Osteocyte (in vitro differentiated cells): ENCODE results near the gene PALM. TPM values are rescaled to one million over a fixed set of nuclear protein-coding genes. Genes with fewer than 3 reads are reported as not detected.
A peak's percentile ranks its signal among the peaks of the same experiment; 100 is the strongest.

ENCODE experiments used
- DNase-seq: peaks from one replicate; pipeline ENCODE4 v3.0.0; 2021; ENCODE audit warnings: mixed read lengths; ENCODE audit not compliant: unreplicated experiment; ENCODE audit errors: extremely low spot score
- H3K27ac Mint-ChIP-seq: one replicate; pipeline ENCODE4 v1.8.0; 2021; ENCODE audit warnings: mild to moderate bottlenecking, mixed read lengths; ENCODE audit not compliant: unreplicated experiment
- H3K27me3 Mint-ChIP-seq: one replicate; pipeline ENCODE4 v1.8.0; 2021; ENCODE audit warnings: mixed read lengths; ENCODE audit not compliant: unreplicated experiment
- H3K36me3 Mint-ChIP-seq: one replicate; pipeline ENCODE4 v1.8.0; 2021; ENCODE audit warnings: mixed read lengths; ENCODE audit not compliant: unreplicated experiment
- H3K4me1 Mint-ChIP-seq: one replicate; pipeline ENCODE4 v1.8.0; 2021; ENCODE audit warnings: mixed read lengths; ENCODE audit not compliant: unreplicated experiment
- H3K4me3 Mint-ChIP-seq: one replicate; pipeline ENCODE4 v1.8.0; 2021; ENCODE audit warnings: mild to moderate bottlenecking, moderate library complexity, mixed read lengths; ENCODE audit not compliant: unreplicated experiment
- H3K9me3 Mint-ChIP-seq: one replicate; pipeline ENCODE4 v1.8.0; 2021; ENCODE audit warnings: mixed read lengths; ENCODE audit not compliant: unreplicated experiment
- long read RNA-seq: library from polyadenylated mRNA; unstranded; transcript quantifications from one replicate; pipeline ENCODE4 v2.0.0, GENCODE V29; 2021
- total RNA-seq: library from RNA; stranded (reverse); gene quantifications from 2 replicates; pipeline ENCODE4 v1.2.1, GENCODE V29; 2021
- TF ChIP-seq, protein P1 (sequence below): fragments of 200-600 bp; sonication (generic); IDR thresholded peaks from 2 replicates; pipeline ENCODE4 v1.5.0; 2021; ENCODE audit warnings: antibody characterized with exemption, mild to moderate bottlenecking, moderate library complexity

PALM gene
- total RNA-seq: 236 and 251 TPM in 2 replicates
- long read RNA-seq, partial matches to known transcripts: 0 of 2 reads
- long read RNA-seq, other reads (novel, unspliced or antisense): 2 of 2 reads

- Mint-ChIP-seq H3K9me3 (no peaks in the 10 kb centered on the region), H3K27ac (peak within 1 kb of the TSS; percentile 54), H3K4me3 (peak within 1 kb of the TSS; percentile 77), H3K4me1 (peaks cover 22% of the 10 kb centered on the region), H3K27me3 (no peaks in the 10 kb centered on the region), H3K36me3 (no peaks in the 10 kb centered on the region)
- TF ChIP-seq, protein P1, sequence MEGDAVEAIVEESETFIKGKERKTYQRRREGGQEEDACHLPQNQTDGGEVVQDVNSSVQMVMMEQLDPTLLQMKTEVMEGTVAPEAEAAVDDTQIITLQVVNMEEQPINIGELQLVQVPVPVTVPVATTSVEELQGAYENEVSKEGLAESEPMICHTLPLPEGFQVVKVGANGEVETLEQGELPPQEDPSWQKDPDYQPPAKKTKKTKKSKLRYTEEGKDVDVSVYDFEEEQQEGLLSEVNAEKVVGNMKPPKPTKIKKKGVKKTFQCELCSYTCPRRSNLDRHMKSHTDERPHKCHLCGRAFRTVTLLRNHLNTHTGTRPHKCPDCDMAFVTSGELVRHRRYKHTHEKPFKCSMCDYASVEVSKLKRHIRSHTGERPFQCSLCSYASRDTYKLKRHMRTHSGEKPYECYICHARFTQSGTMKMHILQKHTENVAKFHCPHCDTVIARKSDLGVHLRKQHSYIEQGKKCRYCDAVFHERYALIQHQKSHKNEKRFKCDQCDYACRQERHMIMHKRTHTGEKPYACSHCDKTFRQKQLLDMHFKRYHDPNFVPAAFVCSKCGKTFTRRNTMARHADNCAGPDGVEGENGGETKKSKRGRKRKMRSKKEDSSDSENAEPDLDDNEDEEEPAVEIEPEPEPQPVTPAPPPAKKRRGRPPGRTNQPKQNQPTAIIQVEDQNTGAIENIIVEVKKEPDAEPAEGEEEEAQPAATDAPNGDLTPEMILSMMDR: peak; percentile 49
- DNase-seq: no peak
These were observed at the start of gene PALM for GRCh38 chr19:708154-709143. TSS of gene PALM (plus strand) at chr19:708935. CDS start at chr19:709147, 212 bp downstream.

DNA sequence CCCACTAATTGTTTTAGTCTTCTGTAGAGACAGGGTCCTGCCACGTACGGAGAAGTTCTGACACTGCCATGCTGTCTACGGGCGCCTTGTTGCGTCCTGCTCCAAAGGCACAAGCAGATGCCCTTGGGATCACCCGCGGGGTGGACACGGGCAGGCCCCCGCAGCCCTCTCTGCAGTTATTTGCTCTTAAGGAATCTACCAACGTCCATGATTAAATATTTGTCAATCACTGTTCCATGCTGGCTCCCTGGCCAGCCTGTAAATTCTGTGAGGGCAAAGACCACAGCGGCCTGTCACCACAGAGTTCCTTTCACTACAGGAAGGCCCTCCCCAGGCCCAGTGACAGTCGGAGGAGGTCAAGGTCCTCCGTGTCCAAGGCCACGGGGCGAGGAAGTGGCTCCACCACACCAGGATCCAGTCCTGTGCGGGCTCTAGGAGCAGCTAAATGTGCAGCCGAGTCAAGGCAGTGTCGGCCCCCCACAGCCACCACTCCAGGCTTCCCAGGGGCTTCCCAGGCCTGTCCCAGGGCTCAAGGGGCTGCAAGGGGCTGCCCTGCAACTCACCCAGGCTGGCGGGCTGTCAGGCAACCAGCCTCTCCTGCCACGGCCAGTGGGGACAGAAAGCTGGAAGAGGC, 47.8 kb upstream of the PALM start:
- TF ChIP-seq, protein P1: no peak
- H3K9me3 Mint-ChIP-seq: no peaks in the 10 kb centered on the region
- H3K36me3 Mint-ChIP-seq: no peaks in the 10 kb centered on the region
- no peak for DNase-seq
- H3K27me3 Mint-ChIP-seq: no peaks in the 10 kb centered on the region
- peak overlapping the region; percentile 69 for H3K27ac Mint-ChIP-seq
- H3K4me3 Mint-ChIP-seq: peak overlapping the region; percentile 79
- H3K4me1 Mint-ChIP-seq: peaks cover 36% of the 10 kb centered on the region

DNA sequence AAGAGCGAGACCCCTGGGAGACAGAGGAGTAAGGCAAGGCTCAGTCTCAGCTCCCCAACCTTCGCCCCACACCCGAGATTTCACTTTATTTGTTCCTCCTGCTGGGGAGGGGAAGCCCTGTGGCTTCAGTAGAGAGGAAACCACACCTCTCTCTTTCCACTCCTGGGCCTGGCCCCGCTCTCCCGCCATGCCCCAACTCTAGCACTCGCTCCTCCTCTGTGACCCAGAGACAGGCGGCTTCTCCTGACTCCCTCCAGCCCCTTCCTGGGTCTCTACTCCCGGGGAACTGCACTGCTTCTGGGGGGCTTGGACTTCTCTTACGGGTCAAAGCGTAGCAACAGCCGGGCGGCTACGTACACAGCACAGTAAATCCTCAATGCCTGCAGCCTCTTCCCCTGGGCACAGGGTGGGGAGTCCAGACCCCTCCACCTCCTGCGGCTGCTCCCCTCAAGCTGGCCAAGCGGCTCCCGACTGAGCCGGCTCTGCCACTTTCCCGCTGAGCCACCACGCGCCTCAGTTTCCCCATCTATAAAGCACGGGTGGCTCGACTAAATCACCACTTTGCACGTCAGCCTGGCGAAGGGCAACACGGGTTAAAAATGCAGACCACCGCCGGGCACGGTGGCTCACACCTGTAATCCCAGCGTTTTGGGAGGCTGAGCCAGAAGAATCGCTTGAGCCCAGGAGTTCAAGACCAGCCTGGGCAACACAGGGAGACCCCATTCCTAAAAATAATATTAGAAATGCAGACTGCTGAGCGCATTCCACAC, 47.1 kb upstream of the PALM start:
- no peak for DNase-seq
- TF ChIP-seq, protein P1: no peak
- H3K9me3 Mint-ChIP-seq: no peaks in the 10 kb centered on the region
- H3K36me3 Mint-ChIP-seq: no peaks in the 10 kb centered on the region
- no peaks in the 10 kb centered on the region for H3K27me3 Mint-ChIP-seq
- H3K4me1 Mint-ChIP-seq: peaks cover 36% of the 10 kb centered on the region
- peak overlapping the region; percentile 69 for H3K27ac Mint-ChIP-seq
- H3K4me3 Mint-ChIP-seq: peak overlapping the region; percentile 79

GRCh38 chr19:662207-662961, 46.4 kb upstream of the PALM start:
- H3K36me3 Mint-ChIP-seq: no peaks in the 10 kb centered on the region
- no peaks in the 10 kb centered on the region for H3K9me3 Mint-ChIP-seq
- no peaks in the 10 kb centered on the region for H3K27me3 Mint-ChIP-seq
- peaks cover 36% of the 10 kb centered on the region for H3K4me1 Mint-ChIP-seq
- TF ChIP-seq, protein P1: no peak
- H3K27ac Mint-ChIP-seq: peak overlapping the region; percentile 69
- H3K4me3 Mint-ChIP-seq: peak overlapping the region; percentile 79
- DNase-seq: no peak
